Nephron (organoid): ENCODE results near the gene KCNG2.
A peak's percentile ranks its signal among the peaks of the same experiment; 100 is the strongest.

ENCODE experiments used
- H3K27ac Mint-ChIP-seq, 3 experiments: 2 replicates each; pipeline ENCODE4 v1.8.0; 2020; ENCODE audit warnings: mixed read lengths in 3 of 3, mild to moderate bottlenecking in 2 of 3, moderate library complexity in 1 of 3
- H3K27me3 Mint-ChIP-seq: 2 replicates; pipeline ENCODE4 v1.8.0; 2021; ENCODE audit warnings: low read depth, mild to moderate bottlenecking, moderate library complexity, mixed read lengths
- H3K36me3 Mint-ChIP-seq: 2 replicates; pipeline ENCODE4 v1.8.0; 2020; ENCODE audit warnings: low read depth, mixed read lengths
- H3K4me1 Mint-ChIP-seq: 2 replicates; pipeline ENCODE4 v1.8.0; 2020; ENCODE audit warnings: mixed read lengths
- H3K4me3 Mint-ChIP-seq, 3 experiments: 2 replicates each; pipeline ENCODE4 v1.8.0; 2020; ENCODE audit warnings: mild to moderate bottlenecking in 3 of 3, mixed read lengths in 3 of 3, moderate library complexity in 2 of 3
- H3K9me3 Mint-ChIP-seq: 2 replicates; pipeline ENCODE4 v1.8.0; 2020; ENCODE audit warnings: mixed read lengths
- CTCF ChIP-seq, 3 experiments: fragments of 200-600 bp; sonication (generic); IDR thresholded peaks; one replicate each; pipeline ENCODE4 v1.5.0; 2021; ENCODE audit warnings: antibody characterized with exemption in 3 of 3; ENCODE audit not compliant: unreplicated experiment in 3 of 3

The KCNG2 gene

DNA sequence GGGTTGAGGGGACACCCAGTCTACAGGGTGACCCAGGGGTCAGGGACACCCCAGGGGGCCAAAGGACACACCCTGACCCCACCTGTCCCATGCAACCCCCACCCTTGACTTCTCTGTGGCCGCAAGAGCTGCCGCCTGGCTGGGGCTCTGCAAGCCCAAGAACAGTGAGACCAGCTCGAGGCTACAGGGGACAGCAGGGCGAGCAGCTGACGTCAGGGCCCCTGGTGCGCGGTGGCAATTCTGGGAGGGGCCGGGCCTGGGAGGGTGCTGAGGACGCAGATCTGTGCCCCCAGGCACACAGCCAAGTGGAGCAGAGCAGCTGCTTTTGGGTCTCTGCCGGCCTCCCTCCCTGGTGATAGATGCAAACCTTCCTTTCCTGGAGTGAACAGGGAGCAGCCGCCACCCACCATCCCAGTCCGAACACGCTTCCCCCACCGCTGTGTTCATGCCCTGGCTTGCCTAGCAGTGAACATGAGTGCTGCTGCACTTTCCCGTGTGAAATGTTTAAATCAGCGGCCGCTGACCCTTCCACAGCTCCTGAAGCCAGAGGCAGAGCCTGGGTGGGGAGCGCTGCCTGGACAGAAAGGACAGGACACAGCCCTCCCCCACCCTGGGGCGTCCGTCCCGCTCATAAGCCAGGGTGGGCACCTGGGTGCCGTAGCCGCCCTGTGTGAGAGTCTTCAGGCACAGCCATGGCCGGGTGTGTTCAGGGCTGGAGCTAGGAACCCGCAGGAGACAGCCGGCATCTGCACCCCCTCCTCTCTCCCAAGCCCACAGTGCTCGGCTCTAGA lies 106.8 kb downstream of the KCNG2 start:
- TF ChIP-seq CTCF (IDR thresholded peaks at IDR 0.05; ENCODE audit: unreplicated experiment in 3 of 3): no peak
- Mint-ChIP-seq H3K9me3 (peaks cover 27% of the 10 kb centered on the region), H3K27me3 (no peaks in the 10 kb centered on the region), H3K4me3 (no peak overlapping the region), H3K4me1 (peaks cover 9% of the 10 kb centered on the region), H3K27ac (no peak overlapping the region), H3K36me3 (peaks cover 70% of the 10 kb centered on the region)

GRCh38 chr18:79905389-79905911 lies 107.7 kb downstream of the KCNG2 start:
- peaks cover 11% of the 10 kb centered on the region for H3K4me1 Mint-ChIP-seq
- no peak for TF ChIP-seq CTCF (IDR thresholded peaks at IDR 0.05; ENCODE audit: unreplicated experiment in 3 of 3)
- peaks cover 21% of the 10 kb centered on the region for H3K9me3 Mint-ChIP-seq
- peaks cover 69% of the 10 kb centered on the region for H3K36me3 Mint-ChIP-seq
- peak overlapping the region in 2 of 3 experiments; percentile 7 to 82 for H3K27ac Mint-ChIP-seq
- H3K4me3 Mint-ChIP-seq: no peak overlapping the region
- no peaks in the 10 kb centered on the region for H3K27me3 Mint-ChIP-seq

DNA sequence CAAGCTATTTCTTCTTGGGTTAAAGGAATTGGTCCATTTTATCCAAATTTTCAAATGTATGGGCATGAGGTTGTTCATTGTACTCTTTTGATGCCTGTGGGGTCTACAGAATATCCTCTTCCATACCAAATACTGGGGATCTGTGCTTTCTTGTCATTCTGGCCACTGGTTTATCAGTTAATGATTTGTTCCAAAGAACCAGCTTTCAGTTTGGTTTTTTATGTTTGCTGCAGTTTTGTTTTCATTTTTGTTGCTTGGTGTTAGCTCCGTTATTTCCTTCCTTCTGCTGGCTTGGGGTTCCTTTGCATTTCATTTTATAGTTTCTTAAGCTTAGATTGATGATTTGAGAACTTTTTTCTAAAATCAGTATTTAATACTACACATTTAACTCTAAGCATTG lies 108.3 kb downstream of the KCNG2 start:
- peak overlapping the region in 2 of 3 experiments; percentile 7 to 82 for H3K27ac Mint-ChIP-seq

DNA sequence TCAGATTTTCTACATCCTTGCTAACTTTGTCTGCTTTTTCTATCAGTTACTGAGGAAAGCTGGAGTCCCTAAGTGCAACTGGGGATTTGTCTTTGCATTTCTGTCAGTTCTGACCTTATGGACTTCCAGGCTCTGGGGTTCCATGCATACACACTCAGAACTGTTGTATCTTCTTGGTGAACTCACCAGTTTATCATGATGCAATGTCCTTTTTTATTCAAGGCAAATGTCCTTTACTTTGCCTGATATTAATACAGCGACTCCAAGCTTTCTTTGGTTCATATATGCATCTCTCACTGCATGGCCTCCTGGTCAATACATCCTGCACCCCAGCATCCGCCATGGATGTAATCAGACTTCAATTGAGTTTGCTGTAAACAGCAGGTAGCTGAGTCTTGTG lies 109.0 kb downstream of the KCNG2 start:
- TF ChIP-seq CTCF (IDR thresholded peaks at IDR 0.05; ENCODE audit: unreplicated experiment in 3 of 3): no peak
- H3K36me3 Mint-ChIP-seq: peaks cover 67% of the 10 kb centered on the region
- peaks cover 16% of the 10 kb centered on the region for H3K4me1 Mint-ChIP-seq
- no peaks in the 10 kb centered on the region for H3K27me3 Mint-ChIP-seq
- no peak overlapping the region for H3K4me3 Mint-ChIP-seq
- H3K27ac Mint-ChIP-seq: no peak overlapping the region
- peaks cover 17% of the 10 kb centered on the region for H3K9me3 Mint-ChIP-seq

More for the DNA sequence above, 108.3 kb downstream of the KCNG2 start:
- Mint-ChIP-seq H3K4me1 (peaks cover 16% of the 10 kb centered on the region), H3K4me3 (no peak overlapping the region), H3K36me3 (peaks cover 71% of the 10 kb centered on the region), H3K27me3 (no peaks in the 10 kb centered on the region), H3K9me3 (peaks cover 20% of the 10 kb centered on the region)
- no peak for TF ChIP-seq CTCF (IDR thresholded peaks at IDR 0.05; ENCODE audit: unreplicated experiment in 3 of 3)

DNA sequence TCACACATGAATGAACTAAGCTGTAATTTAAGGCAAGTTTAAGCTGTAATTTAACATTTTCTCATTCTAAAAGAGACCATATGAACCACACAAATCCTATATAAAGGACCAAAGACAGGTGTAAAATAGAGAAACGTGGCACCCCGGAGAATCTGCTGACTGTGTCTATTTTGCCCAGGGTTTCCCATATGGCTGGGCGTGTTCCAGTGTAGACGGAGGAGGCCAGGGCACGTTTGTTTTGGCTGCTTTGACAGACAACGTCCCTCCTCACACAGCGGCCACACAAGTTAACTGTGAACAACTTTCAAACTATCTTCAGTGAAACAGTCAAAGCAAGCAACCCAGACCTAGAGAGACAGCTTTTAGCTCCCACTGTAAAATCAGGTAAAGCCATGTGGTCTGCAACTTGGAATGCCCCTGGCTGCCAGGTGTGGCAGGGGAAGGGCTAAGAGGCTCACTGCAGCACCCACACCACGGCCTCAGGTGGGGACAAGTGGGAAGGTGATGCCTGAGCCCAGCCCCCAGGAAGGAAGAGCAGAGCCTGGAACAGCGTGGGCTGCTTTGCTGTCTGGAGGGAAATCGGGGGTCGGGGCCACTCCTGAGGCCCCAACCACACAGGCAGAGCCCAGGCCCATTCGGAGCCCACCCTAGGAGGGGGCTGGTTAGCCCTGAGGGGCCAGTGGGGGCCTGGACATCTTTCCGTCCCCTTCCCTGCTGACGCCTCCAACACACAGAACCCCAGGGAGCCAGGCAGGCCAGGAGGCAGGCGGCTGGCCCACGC lies 113.0 kb downstream of the KCNG2 start:
- TF ChIP-seq CTCF (IDR thresholded peaks at IDR 0.05; ENCODE audit: unreplicated experiment in 3 of 3): no peak
- Mint-ChIP-seq H3K9me3 (peaks cover 11% of the 10 kb centered on the region), H3K4me1 (peaks cover 23% of the 10 kb centered on the region), H3K27ac (peak overlapping the region in 1 of 3 experiments; percentile 41), H3K36me3 (peaks cover 73% of the 10 kb centered on the region), H3K4me3 (no peak overlapping the region), H3K27me3 (no peaks in the 10 kb centered on the region)
